Activated naive CD4-positive, alpha-beta T cell treated with anti-CD3 and anti-CD28 coated beads for 36 hours (primary cell): ENCODE measurements around the gene KLHL26. TPM values are rescaled to one million over a fixed set of nuclear protein-coding genes. Genes with fewer than 3 reads are reported as not detected.

Experiments used
- CTCF ChIA-PET: fragments of 350-600 bp; sonication (Branson Sonifier 250); formaldehyde crosslinking; loops from one replicate; lab custom pipeline; 2021; ENCODE audit warnings: antibody characterized with exemption; lab: Charles Lee
- DNase-seq: peaks from one replicate; pipeline ENCODE4 v3.0.0-alpha.2; 2020
- H3K27ac Mint-ChIP-seq: one replicate; pipeline ENCODE4 v1.8.0; 2021; ENCODE audit warnings: mild to moderate bottlenecking, mixed read lengths
- H3K27me3 Mint-ChIP-seq: one replicate; pipeline ENCODE4 v1.8.0; 2021; ENCODE audit warnings: low read depth, mixed read lengths
- H3K36me3 Mint-ChIP-seq: one replicate; pipeline ENCODE4 v1.8.0; 2021; ENCODE audit warnings: low read depth, mixed read lengths
- H3K4me1 Mint-ChIP-seq: one replicate; pipeline ENCODE4 v1.8.0; 2021; ENCODE audit warnings: low read depth, mixed read lengths
- H3K4me3 Mint-ChIP-seq: one replicate; pipeline ENCODE4 v1.8.0; 2021; ENCODE audit warnings: mild to moderate bottlenecking, moderate library complexity, mixed read lengths
- H3K9me3 Mint-ChIP-seq: one replicate; pipeline ENCODE4 v1.8.0; 2021; ENCODE audit warnings: mixed read lengths
- intact Hi-C: fragments of 100-400 bp; cut with micrococcal nuclease; formaldehyde crosslinking; loops from one replicate; pipeline ENCODE4 v1.15.1; 2023
- total RNA-seq, 2 experiments: library from RNA; stranded (reverse); gene quantifications; one replicate each; pipeline ENCODE4 v1.2.3, GENCODE V29; 2021

The KLHL26 gene
- total RNA-seq, 2 experiments from 2014 or later, result 8.9 to 12.0 TPM

GRCh38 chr19:18634612-18635297 lies 2.1 kb upstream of the KLHL26 start:
- H3K27me3 Mint-ChIP-seq, result no peaks in the 10 kb centered on the region
- no peak overlapping the region for H3K27ac Mint-ChIP-seq
- no peaks in the 10 kb centered on the region for H3K36me3 Mint-ChIP-seq
- no peak for DNase-seq
- no peaks in the 10 kb centered on the region for H3K9me3 Mint-ChIP-seq
- intact Hi-C loops, result no loop called here
- CTCF ChIA-PET, result interaction anchor here (1.1 to 1.2 kb wide), 2 partner anchors 41 to 185 kb away, joined by 3 read pairs; no protein-coding TSS in a partner anchor
- H3K4me3 Mint-ChIP-seq, result no peak overlapping the region
- H3K4me1 Mint-ChIP-seq, result peaks cover 23% of the 10 kb centered on the region

GRCh38 chr19:18635831-18636182 lies 1.0 kb upstream of the KLHL26 start:
- intact Hi-C loops, result loop anchor here (1.0 to 2.0 kb wide), 11 partner anchors 47 to 684 kb away; partner anchors contain the start of genes ARMC6, COPE, CRTC1 and DDX49
- Mint-ChIP-seq H3K4me1 (peaks cover 23% of the 10 kb centered on the region), H3K36me3 (no peaks in the 10 kb centered on the region), H3K27ac (no peak overlapping the region), H3K4me3 (peak overlapping the region; percentile 81), H3K9me3 (no peaks in the 10 kb centered on the region), H3K27me3 (no peaks in the 10 kb centered on the region)
- CTCF ChIA-PET, result interaction anchor here (1.1 kb wide), 1 partner anchor 42 kb away, joined by 3 read pairs; no protein-coding TSS in a partner anchor
- DNase-seq, result no peak

GRCh38 chr19:18636183-18636968 lies 452 bp upstream of the KLHL26 start:
- Mint-ChIP-seq H3K9me3 (no peaks in the 10 kb centered on the region), H3K4me3 (peak overlapping the region; percentile 81), H3K27ac (peak overlapping the region; percentile 57), H3K4me1 (peaks cover 23% of the 10 kb centered on the region), H3K36me3 (no peaks in the 10 kb centered on the region), H3K27me3 (no peaks in the 10 kb centered on the region)
- DNase-seq, result peak; percentile 100
- intact Hi-C loops, result loop anchor here (1.0 to 2.0 kb wide), 11 partner anchors 46 to 684 kb away; partner anchors contain the start of genes ARMC6, COPE, CRTC1 and DDX49
- CTCF ChIA-PET, result no interaction called here

GRCh38 chr19:18637673-18638630 lies 1.1 kb downstream of the KLHL26 start:
- Mint-ChIP-seq H3K27ac (peak overlapping the region; percentile 69), H3K4me3 (peak overlapping the region; percentile 81), H3K4me1 (peaks cover 23% of the 10 kb centered on the region), H3K36me3 (no peaks in the 10 kb centered on the region), H3K9me3 (no peaks in the 10 kb centered on the region), H3K27me3 (no peaks in the 10 kb centered on the region)
- CTCF ChIA-PET, result no interaction called here
- intact Hi-C loops, result loop anchor here (2.0 kb wide), 3 partner anchors 45 to 357 kb away; partner anchors contain the start of genes CRTC1, JUND and REX1BD
- DNase-seq, result peak; percentile 22

GRCh38 chr19:18639706-18640243 lies 2.9 kb downstream of the KLHL26 start:
- Mint-ChIP-seq H3K36me3 (no peaks in the 10 kb centered on the region), H3K27ac (no peak overlapping the region), H3K4me1 (peaks cover 29% of the 10 kb centered on the region), H3K27me3 (no peaks in the 10 kb centered on the region), H3K4me3 (no peak overlapping the region), H3K9me3 (no peaks in the 10 kb centered on the region)
- CTCF ChIA-PET, result interaction anchor here (1.1 to 1.5 kb wide), 2 partner anchors 33 to 46 kb away, joined by 3 to 4 read pairs; no protein-coding TSS in a partner anchor
- intact Hi-C loops, result no loop called here
- DNase-seq, result no peak

GRCh38 chr19:18644196-18645034 lies 7.6 kb downstream of the KLHL26 start:
- CTCF ChIA-PET, result no interaction called here
- H3K4me1 Mint-ChIP-seq, result peaks cover 23% of the 10 kb centered on the region
- H3K27ac Mint-ChIP-seq, result no peak overlapping the region
- no peak overlapping the region for H3K4me3 Mint-ChIP-seq
- intact Hi-C loops, result no loop called here
- no peaks in the 10 kb centered on the region for H3K9me3 Mint-ChIP-seq
- H3K27me3 Mint-ChIP-seq, result no peaks in the 10 kb centered on the region
- H3K36me3 Mint-ChIP-seq, result no peaks in the 10 kb centered on the region
- DNase-seq, result no peak

- Mint-ChIP-seq H3K27ac (no peak overlapping the region), H3K27me3 (no peaks in the 10 kb centered on the region), H3K9me3 (no peaks in the 10 kb centered on the region), H3K36me3 (no peaks in the 10 kb centered on the region), H3K4me1 (peaks cover 22% of the 10 kb centered on the region), H3K4me3 (no peak overlapping the region)
- CTCF ChIA-PET, result no interaction called here
- DNase-seq, result no peak
- intact Hi-C loops, result no loop called here
These were observed 8.2 kb downstream of the KLHL26 start for GRCh38 chr19:18645035-18645511.

GRCh38 chr19:18646535-18647370 lies 9.9 kb downstream of the KLHL26 start:
- intact Hi-C loops, result no loop called here
- H3K27ac Mint-ChIP-seq, result no peak overlapping the region
- H3K4me3 Mint-ChIP-seq, result no peak overlapping the region
- peaks cover 22% of the 10 kb centered on the region for H3K4me1 Mint-ChIP-seq
- no peaks in the 10 kb centered on the region for H3K36me3 Mint-ChIP-seq
- no peaks in the 10 kb centered on the region for H3K27me3 Mint-ChIP-seq
- CTCF ChIA-PET, result interaction anchor here (0.6 kb wide), 1 partner anchor 69 kb away, joined by 3 read pairs; no protein-coding TSS in a partner anchor
- no peak for DNase-seq
- H3K9me3 Mint-ChIP-seq, result no peaks in the 10 kb centered on the region

- Mint-ChIP-seq H3K36me3 (no peaks in the 10 kb centered on the region), H3K9me3 (no peaks in the 10 kb centered on the region), H3K4me1 (peaks cover 22% of the 10 kb centered on the region), H3K27me3 (no peaks in the 10 kb centered on the region), H3K4me3 (no peak overlapping the region), H3K27ac (no peak overlapping the region)
- CTCF ChIA-PET, result interaction anchor here (0.6 kb wide), 1 partner anchor 70 kb away, joined by 3 read pairs; no protein-coding TSS in a partner anchor
- intact Hi-C loops, result no loop called here
- no peak for DNase-seq
These were observed 10.5 kb downstream of the KLHL26 start for GRCh38 chr19:18647371-18647767.

- Mint-ChIP-seq H3K27ac (no peak overlapping the region), H3K36me3 (no peaks in the 10 kb centered on the region), H3K4me3 (no peak overlapping the region), H3K9me3 (no peaks in the 10 kb centered on the region), H3K4me1 (peaks cover 22% of the 10 kb centered on the region), H3K27me3 (no peaks in the 10 kb centered on the region)
- intact Hi-C loops, result no loop called here
- CTCF ChIA-PET, result interaction anchor here (0.6 kb wide), 1 partner anchor 70 kb away, joined by 3 read pairs; no protein-coding TSS in a partner anchor
- no peak for DNase-seq
These were observed 11.0 kb downstream of the KLHL26 start for GRCh38 chr19:18647807-18648206.
